HG02981 (cell line): ENCODE measurements around the gene TMEM50B.
"Not testable (repeated sequence)": the region's sequence is repeated elsewhere in the genome, so short reads cannot be mapped to it uniquely, and the experiment has no call there.

Experiments
- ATAC-seq: cut with Tn5 transposase; IDR thresholded peaks from one replicate; pipeline ENCODE4 v1.9.1; 2021; ENCODE audit warnings: mild to moderate bottlenecking, moderate library complexity; ENCODE audit not compliant: unreplicated experiment

Gene TMEM50B

DNA sequence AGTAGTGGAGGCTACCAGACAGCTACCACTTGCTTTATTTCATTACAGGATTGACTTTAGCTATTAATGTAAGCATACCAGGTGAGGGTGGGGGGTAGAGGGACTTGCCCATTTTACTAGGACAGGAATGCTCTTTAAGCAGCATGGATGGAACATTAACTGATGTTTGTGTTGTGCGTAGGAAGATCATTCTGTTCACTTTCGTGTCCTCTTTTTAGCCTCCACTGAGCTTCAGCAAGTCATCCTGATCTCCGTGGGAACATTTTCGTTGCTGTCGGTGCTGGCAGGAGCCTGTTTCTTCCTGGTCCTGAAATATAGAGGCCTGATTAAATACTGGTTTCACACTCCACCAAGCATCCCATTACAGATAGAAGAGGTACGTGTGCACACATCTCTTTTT is 47.3 kb downstream of the TMEM50B start:
- ATAC-seq, result no peak

DNA sequence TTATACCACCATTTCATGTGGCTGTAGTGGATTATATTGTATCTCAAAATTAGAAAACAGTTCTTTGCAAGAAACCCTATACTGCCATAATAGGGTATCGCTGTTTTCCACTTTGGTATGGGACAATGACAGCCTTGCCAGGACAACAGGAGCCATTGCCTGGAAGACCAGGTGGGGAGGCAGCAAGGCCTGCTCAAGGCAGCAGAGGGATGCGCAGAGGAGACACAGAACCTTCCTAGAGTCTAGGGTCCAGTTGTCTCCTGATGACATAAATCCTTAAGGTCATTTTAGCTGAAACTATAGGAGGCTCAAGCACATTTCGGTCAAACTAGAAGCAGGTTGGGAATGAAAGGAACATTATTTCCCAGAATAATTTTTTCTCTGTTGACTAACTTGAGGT is 48.9 kb downstream of the TMEM50B start:
- no peak for ATAC-seq

DNA sequence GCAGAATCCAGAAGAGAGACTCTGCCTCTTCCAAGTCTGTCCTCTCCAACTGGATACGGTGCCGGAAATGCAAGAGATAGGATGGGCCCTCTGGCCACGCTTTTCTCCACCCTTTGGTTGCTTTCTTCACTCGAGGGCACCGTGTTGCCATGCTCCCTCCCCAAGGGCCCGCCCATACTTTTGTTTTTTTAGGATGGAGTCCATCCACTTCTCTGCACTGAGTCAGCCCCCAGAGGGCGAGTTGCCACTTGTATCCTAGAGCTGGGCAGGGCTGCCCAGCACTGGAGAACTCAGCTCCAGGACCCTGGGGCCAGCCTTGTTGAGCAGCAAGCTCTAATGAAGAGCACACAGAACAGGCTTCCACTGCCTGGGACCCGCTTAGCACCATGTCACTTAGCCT is 51.1 kb downstream of the TMEM50B start:
- ATAC-seq, result no peak

DNA sequence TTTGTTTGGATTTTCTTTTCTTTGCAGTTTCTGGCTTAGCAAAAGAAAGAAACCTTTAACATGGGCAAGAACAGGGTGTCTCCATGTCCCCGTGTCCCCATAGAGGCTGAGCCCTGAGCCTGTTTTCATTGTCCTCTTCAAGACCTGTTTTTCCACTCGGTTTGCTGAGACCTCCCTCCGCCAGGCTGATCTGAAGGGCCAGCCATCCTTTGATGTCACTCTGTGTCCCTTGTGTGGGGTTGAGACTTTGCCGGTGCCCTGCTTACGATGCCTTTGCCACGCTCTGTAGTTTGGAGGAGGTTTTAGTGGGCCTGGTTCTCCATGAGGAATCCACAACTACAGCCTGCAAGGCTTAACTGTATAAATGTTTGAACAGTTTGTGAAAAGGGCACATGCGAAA is 52.7 kb downstream of the TMEM50B start:
- ATAC-seq, result no peak

DNA sequence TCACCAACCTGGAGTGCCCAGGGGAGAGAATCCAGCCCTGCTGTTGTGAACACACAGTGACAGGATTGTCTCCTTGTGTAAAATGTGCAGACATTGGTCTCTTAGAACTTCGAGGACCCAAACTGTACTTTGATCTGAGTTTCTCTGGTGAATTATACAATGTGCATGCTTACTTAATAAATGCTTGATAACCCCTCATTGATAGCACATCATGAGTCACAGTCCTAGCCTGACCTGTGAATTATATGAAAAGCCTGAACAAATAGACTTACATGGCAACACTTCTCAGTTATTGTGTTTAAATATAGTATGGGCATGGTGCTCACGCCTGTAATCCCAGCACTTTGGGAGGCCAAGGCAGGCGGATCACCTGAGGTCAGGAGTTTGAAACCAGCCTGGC is 53.9 kb downstream of the TMEM50B start:
- ATAC-seq, result no peak

DNA sequence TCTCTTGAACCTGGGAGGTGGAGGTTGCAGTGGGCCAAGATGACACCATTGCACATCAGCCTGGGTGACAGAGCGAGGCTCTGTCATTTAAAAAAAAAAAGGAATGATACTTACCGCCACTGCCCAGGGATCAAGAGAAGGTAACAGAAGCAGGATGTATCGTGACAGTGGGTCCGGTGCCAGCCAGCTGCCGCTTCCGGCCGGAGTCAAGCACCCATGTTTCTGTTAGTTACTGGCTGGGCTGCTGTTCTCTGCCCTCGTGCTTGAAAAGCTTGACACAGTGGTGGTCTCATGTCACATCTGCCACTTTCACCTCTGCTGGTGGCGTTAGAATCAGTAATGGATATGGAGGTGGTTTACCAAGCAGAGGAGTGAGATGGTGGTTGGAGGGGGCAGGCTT is 55.6 kb downstream of the TMEM50B start:
- ATAC-seq, result no peak

DNA sequence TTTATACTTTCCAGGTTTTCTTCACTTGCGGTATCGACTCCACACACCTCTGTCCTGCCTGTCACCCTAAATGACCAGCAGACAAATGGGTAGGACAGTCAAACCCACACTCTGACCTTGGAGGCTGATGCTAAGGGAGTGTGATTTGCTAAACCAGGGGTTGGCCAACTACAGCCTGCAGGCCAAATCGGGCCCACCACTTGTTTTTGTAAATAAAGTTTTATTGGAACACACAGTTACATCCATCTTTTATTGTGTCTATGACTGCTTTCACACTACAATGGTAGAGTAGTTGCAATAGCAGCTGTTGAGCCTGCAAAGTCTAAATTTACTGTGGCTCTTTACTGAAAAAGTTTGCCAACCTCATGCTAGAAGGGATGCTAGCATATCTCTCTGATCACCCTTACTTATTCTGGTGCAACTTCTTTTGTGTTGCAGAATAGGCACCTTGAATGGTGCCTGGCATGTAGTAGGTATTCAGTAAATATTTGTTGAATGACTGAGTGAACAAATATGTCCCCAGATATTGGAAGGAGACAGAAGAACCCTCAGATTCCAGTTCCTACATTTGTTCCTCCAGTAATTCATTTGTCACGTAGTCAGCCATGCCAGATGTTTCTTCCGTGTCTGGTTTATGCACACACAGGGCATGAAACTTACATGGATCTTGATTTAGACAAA is 57.9 kb downstream of the TMEM50B start:
- ATAC-seq, result no peak

DNA sequence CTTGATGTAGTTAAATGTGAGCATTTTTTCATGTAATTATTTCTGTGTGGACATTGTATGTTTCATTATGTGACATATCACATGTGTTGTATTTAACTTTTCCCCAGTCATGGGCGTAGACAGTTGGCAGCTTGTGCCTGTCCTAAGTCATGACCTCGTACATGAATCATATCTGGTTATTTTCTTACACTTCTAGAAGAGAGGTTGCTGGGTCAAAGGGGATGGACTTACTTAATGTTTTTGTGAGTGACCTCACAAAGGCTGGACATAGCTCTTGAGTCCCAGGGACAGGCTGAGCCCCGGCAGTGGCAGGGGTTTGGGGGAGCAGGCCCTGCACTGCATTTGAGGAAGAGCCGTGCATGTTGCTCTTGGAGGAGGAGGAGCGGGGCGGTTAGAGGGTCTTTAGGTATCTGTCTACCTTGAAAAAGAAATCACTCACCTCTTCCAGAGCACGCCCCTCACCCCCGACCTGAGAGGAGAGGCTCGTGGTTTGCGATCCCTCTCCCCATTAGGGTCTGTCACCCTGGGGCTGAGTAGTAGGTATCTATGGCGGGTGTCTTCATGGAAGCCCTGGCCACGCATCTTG is 60.1 kb downstream of the TMEM50B start:
- no peak for ATAC-seq

DNA sequence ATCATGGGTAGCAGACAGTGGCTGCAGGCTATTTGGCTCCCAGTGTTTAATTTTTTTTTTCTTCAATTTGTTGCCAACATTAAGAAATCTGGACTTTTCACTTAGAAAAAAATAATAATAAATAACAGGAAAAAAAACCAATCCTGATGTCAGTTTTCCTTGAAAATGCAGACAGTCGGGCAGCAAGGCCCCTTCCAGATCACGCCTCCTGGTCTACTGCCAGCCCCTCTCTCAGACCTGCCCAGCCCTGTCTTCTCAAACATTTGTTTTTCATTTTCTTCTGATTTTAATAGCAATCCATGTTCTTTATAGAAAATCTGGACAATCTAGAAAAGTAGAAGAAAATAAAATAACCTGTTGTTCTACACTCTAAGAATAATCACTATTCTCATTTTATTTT is 61.1 kb downstream of the TMEM50B start:
- no peak for ATAC-seq

DNA sequence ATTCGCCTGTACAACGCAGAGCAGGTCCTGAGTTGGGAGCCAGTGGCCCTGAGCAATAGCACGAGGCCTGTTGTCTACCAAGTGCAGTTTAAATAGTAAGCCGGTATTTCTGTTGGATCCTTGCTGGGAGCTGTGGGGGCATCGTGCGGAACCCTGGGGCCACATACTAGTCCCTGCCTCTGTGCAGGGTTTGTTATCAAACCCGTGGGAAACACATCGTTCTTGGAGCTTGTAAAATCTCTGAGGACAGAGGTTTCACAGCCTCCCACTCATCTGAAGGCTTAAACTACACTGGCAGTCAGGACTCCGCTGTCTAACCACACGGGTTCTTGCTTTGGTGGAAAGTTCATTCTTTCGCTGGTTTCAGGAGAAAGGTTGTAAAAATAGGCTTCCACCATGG is 64.8 kb downstream of the TMEM50B start:
- ATAC-seq, result no peak

DNA sequence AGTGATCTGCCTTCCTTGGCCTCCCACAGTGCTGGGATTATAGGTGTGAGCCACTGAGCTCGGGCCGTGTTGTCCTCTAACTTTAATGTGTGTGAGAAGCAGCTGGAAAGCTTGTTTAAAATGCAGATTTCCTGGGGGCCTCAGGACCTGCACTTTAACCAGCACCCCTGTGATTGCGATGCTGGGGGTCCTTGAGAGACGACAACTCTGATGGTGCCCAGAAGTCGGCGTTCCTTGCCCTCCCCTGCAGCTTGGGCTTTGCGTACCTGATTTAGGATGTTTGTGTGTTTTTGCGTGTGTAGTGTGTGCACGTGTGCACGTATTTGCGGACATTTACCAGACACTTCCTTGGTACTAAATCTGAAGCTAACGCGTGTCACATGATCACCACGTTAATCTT is 65.7 kb downstream of the TMEM50B start:
- ATAC-seq, result no peak

DNA sequence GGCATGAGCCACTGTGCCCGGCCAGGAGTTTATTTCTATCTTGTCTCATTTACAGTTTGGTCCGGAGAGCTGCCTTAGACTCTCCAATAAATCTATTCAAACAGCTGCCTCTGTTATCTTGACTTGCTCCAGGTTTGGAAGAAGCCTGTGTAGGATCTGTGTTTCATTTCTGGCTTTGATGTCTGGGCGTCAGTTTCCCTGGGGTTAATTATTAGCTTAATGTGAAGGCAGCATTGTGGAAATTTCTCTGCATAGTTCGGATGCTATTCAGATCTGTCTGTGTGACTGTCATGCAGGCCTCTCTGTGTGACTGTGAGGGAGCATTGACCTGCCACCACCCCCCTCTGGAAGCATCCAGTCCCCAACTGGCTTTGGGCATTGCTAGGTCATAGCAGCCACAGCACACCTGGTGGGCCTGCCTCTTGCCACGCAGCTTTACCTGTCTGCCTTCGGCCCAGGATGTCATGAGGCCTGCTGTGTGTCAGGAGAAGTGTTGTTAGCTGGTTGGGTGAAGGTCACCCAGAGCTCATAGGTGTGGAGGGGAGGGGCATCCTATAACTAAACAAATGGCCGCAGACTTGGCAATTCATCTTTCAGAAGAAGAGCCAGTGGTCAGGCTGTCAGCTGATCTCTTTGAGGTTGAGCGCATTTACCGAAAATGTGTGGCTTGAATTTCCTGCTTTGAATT is 66.8 kb downstream of the TMEM50B start:
- peak; percentile 78 for ATAC-seq

DNA sequence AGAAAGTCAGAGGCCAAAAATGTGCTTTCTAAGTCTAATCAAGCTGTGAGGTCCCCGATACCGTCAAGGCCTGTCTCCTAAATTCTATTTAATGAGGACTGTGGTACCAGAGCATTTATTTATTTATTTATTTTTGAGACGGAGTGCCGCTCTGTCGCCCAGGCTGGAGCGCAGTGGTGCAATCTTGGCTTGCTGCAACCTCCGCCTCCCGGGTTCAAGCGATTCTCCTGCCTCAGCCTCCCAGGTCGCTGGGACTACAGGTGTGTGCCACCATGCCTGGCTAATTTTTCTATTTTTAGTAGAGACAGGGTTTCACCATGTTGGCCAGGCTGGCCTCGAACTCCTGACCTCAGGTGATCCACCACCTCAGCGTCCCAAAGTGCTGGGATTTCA is 67.3 kb downstream of the TMEM50B start:
- not testable (repeated sequence) for ATAC-seq

DNA sequence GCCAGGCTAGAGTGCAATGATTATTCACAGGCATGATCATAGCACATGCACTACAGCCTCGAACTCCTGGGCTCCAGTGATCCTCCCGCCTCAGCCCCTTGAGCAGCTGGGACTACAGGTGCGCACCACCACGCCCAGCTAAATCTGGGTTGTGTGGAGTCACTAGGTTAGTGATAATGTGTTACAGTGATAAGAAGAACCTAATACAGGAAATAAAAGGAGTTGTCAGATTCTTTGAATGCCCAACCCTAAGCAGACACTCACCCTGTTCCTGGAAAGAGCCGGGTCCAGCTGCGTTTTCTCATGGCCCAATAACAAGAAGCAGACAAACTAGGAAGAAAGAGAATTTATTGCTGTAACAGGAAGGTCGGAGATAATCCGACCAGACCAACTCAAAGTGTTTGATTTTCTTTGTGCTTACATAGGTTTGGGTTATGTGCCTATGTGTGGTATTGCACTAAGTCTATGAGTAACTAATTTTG is 67.8 kb downstream of the TMEM50B start:
- no peak for ATAC-seq

DNA sequence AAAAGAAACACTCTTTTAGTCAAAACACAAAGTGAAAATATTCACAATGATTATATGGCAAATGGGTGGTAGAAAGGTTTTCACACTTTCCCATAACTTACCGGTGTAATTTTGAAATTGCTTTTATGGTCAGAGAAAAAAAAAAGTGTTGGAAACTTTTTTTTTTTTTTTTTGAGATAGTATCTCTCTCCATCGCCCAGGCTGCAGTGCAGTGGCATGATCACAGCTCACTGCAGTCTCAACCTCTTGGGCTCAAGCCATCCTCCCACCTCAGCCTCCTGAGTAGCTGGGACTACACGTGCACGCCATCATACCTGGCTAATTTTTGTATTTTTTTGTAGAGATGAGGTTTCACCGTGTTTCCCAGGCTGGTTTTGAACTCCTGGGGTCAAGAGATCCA is 73.3 kb downstream of the TMEM50B start:
- ATAC-seq, result no peak

DNA sequence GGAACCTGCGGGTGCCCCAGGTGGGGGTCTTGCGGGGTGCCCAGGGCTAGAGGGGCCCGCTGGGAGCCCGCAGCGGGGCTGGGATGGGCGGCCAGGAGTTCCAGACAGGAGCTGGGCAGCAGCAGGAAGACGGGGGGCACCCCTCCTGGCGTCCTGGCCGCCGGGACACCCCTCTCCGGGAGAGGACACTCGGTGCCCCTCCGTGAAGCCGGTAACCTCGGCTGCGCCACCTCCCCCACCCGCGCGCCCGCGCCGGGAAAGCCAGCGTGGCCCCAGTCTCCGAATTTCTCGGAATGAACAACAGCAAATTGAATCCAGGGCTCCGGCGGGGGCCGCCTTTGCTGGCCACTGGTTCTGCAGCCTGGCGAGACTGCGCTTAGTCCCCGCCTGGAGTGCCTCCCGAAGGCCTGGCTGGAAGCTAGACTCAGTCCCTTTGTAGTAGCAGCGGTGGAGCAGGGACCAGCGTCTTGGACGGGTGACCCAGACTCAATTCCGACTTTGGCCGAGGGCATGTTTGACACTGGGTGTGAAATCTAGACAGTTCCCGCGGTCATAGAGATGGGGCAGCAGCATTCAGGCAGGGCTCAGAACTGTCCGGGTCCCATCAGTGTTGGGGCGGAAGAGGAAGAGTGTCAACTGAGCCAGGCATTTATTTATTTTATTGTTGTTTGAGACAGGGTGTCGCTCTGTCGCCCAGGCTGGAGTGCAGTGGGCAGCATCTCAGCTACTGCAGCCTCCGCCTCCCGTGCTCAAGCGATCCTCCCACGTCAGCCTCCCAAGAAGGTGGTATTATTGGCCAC is 75.8 kb downstream of the TMEM50B start:
- no peak for ATAC-seq

DNA sequence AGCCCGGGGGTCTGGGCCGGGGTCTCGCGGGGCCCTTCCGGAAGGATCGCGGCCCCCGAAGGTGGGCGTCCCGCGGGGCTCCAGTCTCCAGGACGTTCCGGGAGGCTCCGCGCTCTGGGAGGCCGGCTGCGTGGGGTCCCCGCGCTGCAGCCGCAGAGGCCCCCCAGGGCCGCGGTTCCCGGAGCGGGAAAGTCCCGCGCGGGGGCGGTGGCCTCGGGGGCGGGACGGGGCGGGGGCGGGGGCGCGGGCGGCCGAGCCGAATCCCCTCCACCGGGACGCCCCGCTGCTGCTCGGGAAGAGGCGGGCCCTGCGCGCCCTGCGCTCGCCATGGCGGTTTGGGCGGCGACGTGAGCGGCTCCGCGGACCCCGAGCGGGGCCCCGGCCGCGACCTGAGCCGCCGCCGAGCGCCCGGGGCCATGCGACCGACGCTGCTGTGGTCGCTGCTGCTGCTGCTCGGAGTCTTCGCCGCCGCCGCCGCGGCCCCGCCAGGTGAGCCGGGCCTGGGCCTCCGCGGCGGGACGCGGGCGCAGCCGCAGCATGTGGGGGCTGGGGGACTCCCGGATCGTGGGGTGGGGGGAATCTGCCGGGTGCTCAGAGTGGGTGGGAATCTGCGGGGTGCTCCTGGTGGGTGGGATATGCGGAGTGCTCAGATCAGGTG is 76.5 kb downstream of the TMEM50B start, which contains the start of gene IFNGR2:
Gene IFNGR2, plus strand, starts transcription at position 286 of the 658 bp plus-strand sequence. Its CDS starts 131 bp downstream, at position 417.
- no peak for ATAC-seq

DNA sequence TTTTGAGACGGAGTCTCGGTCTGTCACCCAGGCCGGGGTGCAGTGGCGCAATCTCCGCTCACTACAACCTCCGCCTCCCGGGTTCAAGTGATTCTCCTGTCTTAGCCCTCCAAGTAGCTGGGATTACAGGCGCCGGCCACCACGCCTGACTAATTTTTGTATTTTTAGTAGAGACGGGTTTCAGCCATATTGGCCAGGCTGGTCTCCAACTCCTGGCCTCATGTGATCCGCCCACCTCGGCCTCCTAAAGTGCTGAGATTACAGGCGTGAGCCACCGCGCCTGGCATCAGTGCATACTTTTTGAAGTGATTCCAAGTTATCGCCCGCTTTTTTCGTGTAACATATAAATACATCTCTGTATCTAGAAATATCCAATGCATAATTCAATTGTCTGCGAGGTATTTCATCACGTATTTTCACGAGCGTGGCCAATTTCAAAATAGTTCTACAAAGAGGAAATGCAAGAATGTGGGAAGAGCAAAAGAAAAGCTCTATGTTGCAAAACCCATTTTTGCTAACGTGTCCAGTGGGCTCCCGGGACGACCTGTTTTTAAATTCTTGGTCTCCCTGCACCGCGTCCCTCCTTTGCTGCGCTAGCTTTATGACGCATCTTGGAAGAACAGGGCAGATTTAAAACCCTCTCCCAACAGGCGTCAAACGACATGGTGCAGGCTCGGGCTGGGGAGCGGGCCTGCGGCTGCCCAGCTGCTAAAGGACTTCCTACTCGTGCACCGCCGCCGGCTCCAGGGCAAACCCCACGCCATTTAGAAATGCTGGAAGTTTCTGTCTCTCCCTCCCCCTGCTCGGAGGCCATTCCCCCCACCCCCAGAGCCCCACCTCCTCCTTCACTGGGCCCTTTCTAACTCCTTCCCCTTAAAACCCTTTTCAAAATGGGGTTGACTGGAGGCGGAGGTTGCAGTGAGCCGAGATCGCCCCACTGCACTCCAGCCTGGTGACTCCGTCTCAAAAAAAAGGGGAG is 77.5 kb downstream of the TMEM50B start:
- no peak for ATAC-seq

DNA sequence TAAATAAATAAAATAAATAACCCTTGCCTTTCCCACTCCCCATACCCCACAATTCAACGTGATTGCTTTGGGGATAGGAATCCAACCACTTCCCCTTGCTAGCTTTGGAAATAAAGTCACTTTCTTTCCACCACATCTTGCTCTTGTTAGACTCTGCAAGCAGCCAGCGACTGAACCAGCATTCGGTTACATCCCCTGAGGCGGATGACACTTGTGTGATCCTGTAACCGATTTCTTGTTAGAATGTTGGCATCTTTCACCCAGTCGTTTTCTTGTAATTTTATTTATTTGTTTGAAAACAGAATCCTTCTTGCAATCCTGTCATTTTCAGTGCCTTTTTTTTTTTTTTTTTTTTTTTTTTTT is 78.2 kb downstream of the TMEM50B start:
- ATAC-seq, result no peak
